ENCODE data around the gene PHF21A.
"Not testable (repeated sequence)": the region's sequence is repeated elsewhere in the genome, so short reads cannot be mapped to it uniquely, and the experiment has no call there.

PHF21A gene

DNA sequence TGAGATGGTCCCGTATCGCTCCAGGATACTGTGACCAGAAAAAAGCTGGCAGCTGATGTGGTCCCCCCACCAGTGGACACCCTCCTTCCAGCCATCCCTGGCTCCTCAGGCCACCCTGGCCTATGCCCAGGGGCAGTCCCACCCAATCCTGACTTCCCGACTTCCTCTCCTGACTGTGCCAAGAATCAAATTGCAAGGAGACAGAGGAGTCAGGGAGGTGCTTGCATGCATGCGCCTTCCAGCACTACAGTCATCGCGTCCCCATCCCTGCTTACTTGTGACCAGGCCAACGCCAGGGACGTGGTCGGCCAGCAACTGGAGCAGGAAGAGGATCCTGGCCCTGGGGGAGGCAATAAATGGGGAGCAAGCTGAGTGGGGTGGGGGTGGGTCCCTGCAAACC is 210.6 kb downstream of the PHF21A start:
- H3K27ac ChIP-seq, result no peak overlapping the region
- no peak for DNase-seq (ENCODE audit: low read depth, low spot score)

DNA sequence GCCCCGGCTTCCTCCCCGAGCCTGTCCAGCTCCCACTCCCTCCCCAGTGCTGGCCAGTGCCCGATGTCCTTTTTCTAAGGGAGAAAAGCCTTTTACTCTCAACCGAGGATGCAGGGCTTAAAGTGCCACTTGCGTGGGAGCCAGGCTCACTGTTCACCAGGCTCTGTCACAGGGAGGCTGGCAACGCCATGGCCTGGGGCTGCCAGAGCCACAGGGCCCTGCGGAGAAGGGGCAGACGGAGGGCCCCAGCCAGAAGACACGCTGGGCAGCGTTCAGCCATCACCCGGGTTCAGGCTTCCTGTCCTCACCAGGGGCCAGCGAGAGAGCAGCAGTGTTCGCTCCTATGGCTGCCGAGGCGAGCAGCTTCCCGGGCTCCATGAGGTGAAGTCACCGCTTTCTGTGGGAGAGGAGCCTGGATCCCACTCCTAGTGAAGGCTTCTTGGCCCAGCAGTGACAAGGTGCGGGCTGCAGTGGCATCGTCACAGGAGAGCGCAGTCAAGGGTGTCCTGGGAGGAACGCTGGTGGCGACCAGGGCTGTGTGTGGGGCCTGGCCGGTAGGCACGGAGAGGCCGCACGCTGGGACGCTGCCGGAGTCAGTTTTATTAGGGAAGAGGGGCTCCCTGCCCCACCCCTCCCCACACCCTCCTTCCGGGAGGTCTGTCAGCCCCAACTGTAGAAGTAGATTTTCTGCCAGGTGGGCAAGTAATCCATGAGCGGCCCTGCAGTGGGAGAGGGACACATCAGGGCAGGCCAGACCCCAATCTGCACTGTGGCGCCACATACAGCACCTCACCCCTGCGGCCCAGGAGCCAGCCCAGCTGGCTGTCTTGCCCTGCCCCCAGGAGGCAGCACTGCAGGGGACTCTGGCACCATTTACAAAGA is 211.4 kb downstream of the PHF21A start:
- H3K27ac ChIP-seq, result no peak overlapping the region
- DNase-seq (ENCODE audit: low read depth, low spot score), result no peak

DNA sequence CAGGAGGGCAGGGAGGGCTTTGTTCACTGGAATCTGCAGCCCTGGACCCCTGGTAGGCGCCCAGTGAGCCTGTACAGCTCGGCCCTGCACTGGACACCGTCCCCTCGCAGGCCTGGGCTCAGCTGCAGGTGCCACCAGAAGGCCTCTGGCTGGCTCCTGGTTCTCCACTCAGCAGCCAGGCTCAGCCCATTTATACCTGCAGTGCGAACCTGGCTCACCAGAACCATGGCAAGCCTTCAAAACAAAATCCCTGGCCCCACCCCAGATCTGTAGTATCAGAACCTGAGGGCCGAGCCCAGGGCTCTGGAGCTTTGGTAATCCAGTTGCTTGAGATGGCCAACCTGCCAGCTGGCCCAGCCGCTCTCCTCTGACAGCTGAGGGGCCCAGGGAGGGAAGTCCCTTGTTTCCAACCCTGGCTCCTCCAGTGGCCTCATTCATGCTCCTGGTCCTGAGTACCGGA is 213.3 kb downstream of the PHF21A start:
- DNase-seq (ENCODE audit: low read depth, low spot score), result no peak
- no peak overlapping the region for H3K27ac ChIP-seq

DNA sequence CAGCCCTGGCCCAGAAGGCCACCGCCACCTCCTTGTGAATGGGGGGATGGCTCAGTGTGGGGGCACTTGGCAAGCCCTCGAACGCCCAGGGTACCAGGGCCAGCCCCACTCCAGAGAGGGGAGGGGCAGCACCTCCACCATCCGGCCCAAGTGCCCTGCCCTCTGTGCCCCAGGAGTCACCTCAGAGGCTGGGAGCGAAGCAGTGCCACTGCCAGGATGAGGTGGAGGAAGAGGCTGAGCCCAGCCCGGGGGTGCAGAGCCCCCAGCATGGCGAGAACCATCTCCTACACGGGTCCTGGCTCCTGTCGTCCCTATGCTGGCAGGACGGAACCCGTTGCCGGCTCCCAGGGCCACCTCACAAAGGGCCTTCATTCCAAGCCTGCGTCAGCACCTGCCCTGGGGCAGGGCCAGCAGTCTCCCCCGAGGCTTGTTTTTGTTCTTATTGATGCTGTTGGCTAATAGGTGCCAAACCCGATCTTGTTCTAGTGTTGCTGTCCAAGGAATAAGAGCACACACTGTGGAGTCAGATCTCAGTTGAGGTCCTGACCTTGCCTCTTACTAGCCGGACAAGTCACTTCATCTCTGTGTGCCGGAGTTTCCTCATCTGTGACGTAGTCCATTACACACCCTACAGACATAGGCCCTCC is 214.2 kb downstream of the PHF21A start, which contains the start of gene FREY1:
Gene FREY1 (minus strand): TSS at position 307 of the 647 bp plus-strand sequence. CDS start 26 bp downstream, at position 281.
- H3K27ac ChIP-seq, result no peak within 1 kb of the TSS
- no peak for DNase-seq (ENCODE audit: low read depth, low spot score)

DNA sequence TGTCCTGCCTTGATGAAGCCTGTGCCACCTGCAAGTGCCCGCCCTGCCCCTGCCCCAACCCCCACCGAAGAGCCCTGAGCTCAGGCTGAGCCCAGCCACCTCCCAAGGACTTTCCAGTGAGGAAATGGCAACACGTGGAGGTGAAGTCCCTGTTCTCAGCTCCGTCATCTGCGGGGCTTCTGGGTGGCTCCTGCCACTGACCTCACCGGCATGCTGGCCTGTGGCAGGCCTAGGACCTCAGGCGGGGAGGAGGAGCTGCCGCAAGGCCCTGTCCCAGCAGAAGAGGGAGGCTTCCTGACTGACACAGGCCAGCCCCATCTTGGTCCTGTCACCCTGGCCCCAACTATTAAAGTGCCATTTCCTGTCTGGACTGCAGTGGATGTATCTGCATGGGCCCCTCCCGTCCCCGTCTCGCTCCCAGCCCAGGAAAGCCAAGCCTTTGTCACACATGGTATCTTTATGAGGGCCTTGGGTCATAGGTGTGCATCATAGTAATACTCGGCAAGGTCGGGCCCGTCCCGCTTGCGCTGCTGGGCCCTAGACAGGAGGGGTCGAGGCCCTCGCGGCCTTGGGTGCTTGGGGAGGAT is 215.1 kb downstream of the PHF21A start:
- DNase-seq (ENCODE audit: low read depth, low spot score), result no peak
- no peak overlapping the region for H3K27ac ChIP-seq

DNA sequence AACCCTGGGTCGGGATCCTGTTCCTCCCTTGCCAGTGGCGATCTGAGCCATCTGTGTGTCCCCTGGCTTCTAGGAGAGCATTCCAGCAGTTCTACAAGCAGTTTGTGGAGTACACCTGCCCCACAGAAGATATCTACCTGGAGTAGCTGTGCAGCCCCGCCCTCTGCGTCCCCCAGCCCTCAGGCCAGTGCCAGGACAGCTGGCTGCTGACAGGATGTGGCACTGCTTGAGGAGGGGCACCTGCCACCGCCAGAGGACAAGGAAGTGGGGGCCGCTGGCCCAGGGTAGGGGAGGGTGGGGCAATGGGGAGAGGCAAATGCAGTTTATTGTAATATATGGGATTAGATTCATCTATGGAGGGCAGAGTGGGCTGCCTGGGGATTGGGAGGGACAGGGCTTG is 215.7 kb downstream of the PHF21A start:
- DNase-seq (ENCODE audit: low read depth, low spot score); H3K27ac ChIP-seq: not testable (repeated sequence)

DNA sequence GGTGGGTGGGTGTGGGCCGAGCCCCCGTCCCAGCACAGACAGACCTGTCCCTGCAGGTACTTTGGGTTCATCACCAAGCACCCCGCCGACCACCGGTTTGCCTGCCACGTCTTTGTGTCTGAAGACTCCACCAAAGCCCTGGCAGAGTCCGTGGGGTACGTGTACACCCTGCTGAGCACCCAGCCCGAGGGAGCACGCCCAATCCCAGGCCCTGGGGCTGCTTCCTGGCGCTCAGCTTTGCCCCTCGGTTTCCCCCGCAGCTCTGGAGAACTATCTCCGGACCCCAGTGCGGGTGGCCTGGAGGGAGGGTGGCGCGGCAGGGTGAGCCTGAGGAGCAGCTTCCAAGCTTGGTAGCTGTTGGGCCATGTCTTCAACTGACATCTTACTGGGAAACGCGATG is 216.2 kb downstream of the PHF21A start:
- no peak overlapping the region for H3K27ac ChIP-seq
- DNase-seq (ENCODE audit: low read depth, low spot score), result no peak

DNA sequence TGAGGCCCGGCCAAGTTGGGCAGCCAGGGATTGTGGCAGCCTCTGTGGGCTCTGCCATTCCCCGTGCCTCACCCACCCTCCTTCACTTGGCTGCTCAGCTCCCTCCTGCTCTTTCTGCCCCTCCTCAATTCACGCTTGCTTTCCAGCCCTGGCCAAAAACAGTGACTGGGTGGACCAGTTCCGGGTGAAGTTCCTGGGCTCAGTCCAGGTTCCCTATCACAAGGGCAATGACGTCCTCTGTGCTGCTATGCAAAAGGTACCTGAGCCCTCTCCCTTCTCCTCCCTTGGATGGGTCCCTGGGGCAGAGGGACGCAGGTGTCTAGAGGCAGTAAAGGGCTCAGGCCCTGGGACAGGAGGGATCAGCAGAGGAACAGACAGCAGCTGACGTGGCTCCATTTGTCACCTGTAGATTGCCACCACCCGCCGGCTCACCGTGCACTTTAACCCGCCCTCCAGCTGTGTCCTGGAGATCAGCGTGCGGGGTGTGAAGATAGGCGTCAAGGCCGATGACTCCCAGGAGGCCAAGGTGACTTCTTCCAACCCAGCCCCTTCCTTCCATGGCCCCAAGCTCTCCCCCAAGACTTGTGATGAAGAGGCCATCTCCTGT is 216.8 kb downstream of the PHF21A start:
- no peak overlapping the region for H3K27ac ChIP-seq
- DNase-seq (ENCODE audit: low read depth, low spot score), result no peak

DNA sequence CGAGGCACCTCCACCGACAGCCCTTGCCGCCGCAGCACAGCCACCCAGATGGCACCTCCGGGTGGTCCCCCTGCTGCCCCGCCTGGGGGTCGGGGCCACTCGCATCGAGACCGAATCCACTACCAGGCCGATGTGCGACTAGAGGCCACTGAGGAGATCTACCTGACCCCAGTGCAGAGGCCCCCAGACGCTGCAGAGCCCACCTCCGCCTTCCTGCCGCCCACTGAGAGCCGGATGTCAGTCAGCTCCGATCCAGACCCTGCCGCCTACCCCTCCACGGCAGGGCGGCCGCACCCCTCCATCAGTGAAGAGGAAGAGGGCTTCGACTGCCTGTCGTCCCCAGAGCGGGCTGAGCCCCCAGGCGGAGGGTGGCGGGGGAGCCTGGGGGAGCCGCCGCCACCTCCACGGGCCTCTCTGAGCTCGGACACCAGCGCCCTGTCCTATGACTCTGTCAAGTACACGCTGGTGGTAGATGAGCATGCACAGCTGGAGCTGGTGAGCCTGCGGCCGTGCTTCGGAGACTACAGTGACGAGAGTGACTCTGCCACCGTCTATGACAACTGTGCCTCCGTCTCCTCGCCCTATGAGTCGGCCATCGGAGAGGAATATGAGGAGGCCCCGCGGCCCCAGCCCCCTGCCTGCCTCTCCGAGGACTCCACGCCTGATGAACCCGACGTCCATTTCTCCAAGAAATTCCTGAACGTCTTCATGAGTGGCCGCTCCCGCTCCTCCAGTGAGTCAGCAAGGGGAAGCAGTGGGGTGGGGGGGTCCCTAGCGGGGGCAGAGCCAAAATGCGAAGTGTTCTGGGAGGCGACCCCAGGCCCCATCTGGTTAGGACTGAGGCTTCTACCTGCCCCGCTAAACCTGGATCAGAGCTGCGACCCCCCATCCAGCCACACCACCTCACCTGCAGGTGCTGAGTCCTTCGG is 218.5 kb downstream of the PHF21A start:
- DNase-seq (ENCODE audit: low read depth, low spot score), result no peak
- H3K27ac ChIP-seq, result no peak overlapping the region

DNA sequence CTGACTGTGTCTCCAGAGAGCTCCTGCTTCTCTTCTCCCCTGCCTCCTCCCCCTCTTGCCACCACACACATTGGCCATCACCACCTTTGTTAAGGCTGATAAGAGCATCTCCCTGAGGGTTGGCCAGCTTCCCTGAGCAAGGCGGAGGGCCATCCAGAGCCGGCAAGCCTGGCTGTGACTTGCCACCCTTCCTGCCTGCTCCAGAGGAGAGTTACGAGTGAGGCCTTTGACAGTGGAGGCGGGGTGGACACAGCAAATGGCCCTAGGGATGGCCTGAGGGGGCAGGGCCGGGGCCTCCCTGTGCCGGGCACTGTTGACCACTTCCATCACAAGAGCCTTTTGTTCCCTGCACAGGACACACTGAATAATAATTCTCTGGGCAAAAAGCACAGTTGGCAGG is 219.6 kb downstream of the PHF21A start:
- H3K27ac ChIP-seq, result no peak overlapping the region
- DNase-seq (ENCODE audit: low read depth, low spot score), result no peak

DNA sequence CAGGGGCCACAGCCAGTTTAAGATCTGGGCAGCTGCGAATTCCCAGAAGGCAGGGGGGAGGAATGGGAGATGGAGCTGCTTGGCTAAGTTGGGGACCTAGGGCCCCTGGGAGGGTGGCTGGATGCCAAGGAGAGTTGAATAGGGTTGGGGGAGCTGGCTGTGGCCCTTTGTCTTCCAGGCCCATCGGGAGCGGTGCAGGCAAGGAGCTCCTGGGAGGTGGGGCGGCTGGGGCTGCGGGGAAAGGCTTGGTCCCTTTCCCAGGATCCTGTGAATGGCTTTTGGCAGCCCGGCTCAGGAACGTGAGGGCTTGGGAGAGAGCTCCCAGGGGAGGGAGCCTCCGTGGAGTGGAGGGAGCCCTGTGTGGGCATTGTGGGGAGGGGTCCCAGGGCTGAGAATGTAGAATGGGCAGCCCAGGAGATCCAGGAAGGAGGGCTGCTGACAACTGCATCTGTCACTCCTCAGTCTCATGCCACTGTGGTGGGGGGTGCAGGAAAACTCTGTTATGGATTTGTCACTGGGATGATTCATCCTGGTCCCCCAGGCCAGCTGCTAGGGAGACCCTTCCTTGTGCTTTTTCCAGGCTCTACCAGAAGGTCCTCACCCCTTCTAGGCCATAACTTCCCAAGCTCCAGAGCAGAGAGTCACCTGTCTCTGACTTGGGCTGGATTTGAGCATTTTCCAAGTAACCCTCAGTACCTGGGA is 220.2 kb downstream of the PHF21A start:
- DNase-seq (ENCODE audit: low read depth, low spot score), result no peak
- H3K27ac ChIP-seq, result no peak overlapping the region

DNA sequence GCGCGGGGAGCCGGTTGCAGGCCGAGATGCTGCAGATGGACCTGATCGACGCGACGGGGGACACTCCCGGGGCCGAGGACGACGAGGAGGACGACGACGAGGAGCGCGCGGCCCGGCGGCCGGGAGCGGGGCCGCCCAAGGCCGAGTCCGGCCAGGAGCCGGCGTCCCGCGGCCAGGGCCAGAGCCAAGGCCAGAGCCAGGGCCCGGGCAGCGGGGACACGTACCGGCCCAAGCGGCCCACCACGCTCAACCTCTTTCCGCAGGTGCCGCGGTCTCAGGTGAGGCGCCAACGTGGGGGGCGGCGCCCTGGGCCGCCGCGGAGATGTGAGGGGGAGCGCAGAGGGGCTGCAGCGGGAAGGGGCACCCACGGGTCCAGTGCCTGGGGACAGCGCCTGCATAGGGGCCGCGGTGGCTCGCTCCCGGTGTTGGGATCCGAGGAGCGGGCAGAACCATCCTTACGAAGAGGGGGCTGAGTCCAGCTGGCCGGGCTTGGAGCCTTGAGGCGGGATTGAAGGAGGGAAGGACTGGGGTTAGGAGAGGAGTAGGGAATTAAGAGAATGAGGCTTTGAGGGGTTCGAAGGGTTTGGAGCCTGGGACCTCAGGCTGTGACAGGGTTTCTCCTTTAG is 221.0 kb downstream of the PHF21A start:
- not testable (repeated sequence) for H3K27ac ChIP-seq; DNase-seq (ENCODE audit: low read depth, low spot score)

DNA sequence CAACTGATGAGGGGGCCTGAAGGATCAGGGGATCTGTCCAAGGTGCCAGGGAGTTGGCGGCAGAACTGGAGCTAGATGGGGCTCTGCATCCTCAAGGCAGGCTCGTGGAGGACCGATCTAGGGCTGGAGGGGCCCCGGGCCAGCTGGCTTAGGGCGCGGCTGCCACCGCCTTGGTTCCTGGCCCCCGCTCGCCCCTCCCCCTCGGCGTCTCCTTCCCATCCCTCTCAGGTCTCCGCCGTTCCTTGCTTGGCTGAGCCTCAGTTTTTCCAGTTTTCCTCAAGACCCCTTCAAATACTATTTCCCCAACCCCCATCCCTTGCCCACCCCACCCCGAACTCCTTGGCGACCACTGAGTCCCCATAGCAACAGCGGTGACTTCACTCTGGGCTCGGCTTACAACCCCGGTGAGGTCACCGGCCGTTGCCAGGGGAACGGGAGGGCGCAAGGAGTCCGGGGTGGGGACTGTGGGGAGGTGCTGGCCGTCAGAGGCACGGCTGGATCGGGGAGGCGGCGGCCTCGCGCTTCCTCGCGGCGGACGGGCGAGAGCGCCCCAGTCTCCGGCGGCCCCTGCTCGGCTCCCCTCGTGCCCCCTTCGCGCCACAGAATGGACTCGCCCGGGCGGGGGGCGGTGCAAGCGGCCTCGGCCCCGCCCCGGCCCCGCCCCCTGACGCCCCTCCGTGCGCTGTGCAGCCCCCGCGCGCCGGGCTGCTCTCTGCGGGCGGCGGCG is 221.6 kb downstream of the PHF21A start:
- no peak overlapping the region for H3K27ac ChIP-seq
- no peak for DNase-seq (ENCODE audit: low read depth, low spot score)

DNA sequence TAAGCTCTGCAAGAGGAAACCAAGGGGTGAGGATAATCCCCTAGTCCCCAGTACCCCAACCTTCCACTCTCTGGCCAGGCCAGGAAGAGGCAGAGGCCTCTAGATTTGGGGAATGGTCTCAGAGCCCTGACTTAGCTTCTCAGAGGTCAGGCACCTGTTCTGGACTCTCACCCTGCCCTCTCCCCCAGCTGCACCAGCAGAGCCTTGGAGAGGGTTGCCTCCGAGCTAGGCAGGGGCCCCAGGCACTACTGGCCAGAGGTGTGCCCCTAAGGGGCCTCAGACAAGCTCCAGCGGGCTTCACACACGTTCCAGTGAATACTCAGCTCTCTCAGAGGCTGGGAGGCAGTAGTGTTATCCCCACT is 222.2 kb downstream of the PHF21A start:
- DNase-seq (ENCODE audit: low read depth, low spot score), result no peak
- H3K27ac ChIP-seq, result no peak overlapping the region

DNA sequence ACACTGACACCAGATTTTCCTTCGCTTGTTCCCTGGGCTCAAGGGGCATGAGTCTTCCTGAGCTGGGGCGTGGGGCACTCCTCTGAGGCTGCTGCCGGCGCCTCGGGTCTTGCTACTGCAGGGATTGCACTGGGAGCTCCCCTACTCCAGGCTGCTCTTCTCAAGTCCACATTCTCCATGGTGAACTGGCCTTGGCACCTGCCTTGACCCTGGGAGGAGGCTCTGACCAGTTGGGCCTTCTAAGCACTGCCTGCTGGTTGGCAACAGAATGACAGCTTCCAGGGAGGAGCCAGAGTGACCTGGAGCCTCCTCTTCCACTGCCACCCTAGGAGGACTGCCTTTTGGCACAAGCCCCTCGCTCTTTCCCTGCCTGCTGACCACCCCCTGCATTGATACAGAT is 223.7 kb downstream of the PHF21A start:
- H3K27ac ChIP-seq, result no peak overlapping the region
- DNase-seq (ENCODE audit: low read depth, low spot score), result no peak

DNA sequence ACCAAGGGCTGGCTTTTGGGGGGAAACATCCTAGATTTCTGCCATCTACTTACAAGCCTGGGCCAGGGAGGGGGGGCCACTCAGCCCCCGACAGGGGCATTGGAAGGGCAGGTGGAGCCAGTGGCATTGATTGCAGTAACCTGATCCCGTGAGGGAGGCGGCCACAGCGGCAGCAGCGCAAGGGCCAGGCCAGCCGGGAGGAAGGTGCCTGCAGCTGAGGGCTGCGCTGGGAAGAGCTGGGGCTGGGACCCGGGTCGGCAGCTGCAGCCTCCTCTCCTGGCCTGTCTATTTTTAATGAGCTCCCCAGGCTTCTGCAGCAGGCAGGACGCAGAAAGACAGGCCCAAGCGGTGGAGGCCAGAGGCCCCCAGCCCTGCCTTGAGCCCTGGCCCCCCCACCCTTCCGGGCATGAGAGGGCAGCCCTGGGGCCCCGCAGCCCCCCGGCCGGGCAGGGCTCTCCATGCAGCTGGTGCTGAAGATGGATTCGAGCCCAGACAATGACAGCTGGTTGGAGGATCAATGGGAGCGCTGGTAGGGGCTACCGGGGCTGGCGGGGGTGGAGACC is 224.8 kb downstream of the PHF21A start:
- H3K27ac ChIP-seq, result no peak overlapping the region
- DNase-seq (ENCODE audit: low read depth, low spot score), result no peak

DNA sequence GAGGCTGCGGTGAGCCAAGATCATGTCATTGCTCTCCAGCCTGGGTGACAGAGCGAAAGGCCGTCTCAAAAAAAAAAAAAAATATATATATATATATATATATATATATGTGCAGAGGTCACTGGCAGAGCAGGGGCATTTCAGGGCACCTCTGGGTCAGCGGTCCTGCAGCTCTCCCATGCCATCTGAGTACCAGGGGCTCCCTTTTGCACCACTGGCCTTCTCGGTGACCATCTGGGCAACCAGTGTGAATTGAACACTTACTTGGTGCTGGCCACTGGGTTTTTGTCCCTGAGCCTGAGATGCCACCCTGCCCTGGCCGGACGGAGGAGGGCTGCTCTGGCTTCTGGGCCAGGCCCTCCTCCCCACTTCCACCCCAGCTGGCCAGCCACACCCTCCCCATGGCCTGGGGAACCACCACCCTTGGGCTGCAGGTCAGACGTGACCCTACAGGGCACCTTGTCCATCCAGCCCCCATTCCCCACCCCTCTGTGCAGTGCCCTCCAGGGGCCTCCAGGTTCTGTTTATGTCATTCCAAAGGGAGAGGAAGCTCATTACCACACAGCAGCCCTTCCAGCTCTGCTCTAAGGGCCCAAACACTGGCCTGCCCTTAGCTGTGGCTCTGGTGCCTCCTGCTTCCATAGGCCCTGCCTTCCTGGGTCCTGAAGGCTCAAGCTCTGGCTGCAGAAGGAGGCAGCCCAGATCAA is 225.5 kb downstream of the PHF21A start:
- DNase-seq (ENCODE audit: low read depth, low spot score), result no peak
- H3K27ac ChIP-seq, result no peak overlapping the region
